Measurements from ENCODE around the gene ENTPD2. TPM values are rescaled to one million over a fixed set of nuclear protein-coding genes. Genes with fewer than 3 reads are reported as not detected.

The ENTPD2 gene
- total and polyA plus RNA-seq, 11 donors = 0.50 to 2.9 (median 1.2) TPM

DNA sequence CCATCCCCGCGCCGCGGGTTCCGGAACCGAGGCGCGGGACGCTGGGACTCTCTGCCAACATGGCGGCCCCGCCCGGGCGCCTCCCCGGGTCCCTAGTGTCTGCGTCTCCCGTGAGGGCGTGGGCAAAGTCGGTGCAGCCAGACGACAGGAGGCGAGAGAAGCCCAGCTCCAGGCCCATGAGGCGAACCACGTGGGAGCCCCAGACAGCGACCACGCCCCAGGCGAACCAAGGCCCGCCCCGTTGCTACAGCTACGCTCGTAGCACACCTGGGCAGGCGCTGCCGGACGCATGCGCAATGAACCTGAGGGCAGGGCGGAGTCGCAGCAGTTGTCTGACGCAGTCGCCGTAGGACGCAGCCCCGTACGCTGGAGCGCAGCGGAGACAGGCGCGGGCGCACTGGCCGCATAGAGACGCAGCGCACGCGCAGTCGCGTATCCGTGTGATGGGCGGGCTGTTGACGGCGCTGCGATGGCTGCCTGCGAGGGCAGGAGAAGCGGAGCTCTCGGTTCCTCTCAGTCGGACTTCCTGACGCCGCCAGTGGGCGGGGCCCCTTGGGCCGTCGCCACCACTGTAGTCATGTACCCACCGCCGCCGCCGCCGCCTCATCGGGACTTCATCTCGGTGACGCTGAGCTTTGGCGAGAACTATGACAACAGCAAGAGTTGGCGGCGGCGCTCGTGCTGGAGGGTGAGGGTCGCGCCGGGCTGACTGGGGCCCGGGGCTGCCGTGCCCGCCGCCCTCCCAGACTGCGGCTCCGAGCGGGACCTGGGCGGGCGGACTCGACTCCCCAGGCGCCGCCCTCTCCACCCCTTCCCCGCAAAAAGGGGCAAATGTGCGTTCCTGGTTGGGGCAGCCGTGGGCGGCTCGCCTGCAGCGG lies 32.9 kb upstream of the ENTPD2 start, which contains the start of gene MAN1B1:
Gene MAN1B1, plus strand, starts transcription at position 455 of the 878 bp plus-strand sequence. Its CDS starts 15 bp downstream, at position 470.
- H3K4me1 ChIP-seq = peaks cover 0 to 31% (median 21%) of the 10 kb centered on the region in 12 donors
- H3K36me3 ChIP-seq = peaks cover 0 to 35% (median 29%) of the 10 kb centered on the region in 9 donors
- TF ChIP-seq, protein P1, sequence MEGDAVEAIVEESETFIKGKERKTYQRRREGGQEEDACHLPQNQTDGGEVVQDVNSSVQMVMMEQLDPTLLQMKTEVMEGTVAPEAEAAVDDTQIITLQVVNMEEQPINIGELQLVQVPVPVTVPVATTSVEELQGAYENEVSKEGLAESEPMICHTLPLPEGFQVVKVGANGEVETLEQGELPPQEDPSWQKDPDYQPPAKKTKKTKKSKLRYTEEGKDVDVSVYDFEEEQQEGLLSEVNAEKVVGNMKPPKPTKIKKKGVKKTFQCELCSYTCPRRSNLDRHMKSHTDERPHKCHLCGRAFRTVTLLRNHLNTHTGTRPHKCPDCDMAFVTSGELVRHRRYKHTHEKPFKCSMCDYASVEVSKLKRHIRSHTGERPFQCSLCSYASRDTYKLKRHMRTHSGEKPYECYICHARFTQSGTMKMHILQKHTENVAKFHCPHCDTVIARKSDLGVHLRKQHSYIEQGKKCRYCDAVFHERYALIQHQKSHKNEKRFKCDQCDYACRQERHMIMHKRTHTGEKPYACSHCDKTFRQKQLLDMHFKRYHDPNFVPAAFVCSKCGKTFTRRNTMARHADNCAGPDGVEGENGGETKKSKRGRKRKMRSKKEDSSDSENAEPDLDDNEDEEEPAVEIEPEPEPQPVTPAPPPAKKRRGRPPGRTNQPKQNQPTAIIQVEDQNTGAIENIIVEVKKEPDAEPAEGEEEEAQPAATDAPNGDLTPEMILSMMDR (IDR thresholded peaks at IDR 0.05) = peak in 1 of 12 donors; percentile 15
- peak in 1 of 2 donors; percentile 77 for TF ChIP-seq POLR2A (IDR thresholded peaks at IDR 0.05)
- H3K27me3 ChIP-seq = no peaks in the 10 kb centered on the region
- DNase-seq (peak; percentile 98 to 100 (median 99)), ATAC-seq (peak; percentile 90 to 97 (median 94))
- H3K9me3 ChIP-seq = no peaks in the 10 kb centered on the region
- H3K27ac ChIP-seq = peak within 1 kb of the TSS; percentile 85 to 97 (median 96)
- peak within 1 kb of the TSS; percentile 56 to 94 (median 78) for H3K4me3 ChIP-seq
- intact Hi-C loops (cut with DNase I) = no loop called here
- WGBS, 4 donors = 0% methylated on average over 34 to 101 of the region's 101 CpGs

DNA sequence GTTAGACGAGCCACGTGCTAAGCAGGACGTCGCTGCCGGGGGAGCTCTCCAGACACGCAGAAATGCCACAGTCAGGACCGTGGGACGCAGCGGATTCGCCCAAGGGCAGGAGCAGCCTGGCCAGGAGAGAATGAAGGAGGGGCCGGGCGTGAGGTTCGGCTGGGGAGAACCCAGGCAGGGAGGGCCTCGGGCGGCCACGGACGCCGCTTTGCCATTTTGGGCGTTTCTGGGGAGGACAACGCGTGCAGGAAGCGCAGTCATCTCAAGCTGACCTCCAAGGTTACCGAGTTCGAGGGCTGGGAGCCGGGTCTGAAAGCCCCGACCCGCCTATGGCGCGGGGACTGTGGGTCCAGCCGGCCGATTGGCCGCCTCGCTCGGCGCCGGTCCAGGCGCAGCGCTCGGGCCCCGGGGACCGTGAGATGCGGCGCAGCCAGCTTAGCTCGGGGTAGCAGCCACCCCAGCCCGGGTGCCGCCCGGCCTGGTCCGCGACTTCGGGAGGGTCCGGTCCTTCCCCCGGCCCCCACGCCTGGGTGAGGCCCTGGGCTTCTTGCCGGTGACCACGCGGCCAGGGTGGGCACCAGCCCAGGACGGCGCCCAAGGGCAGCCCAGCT lies 32.2 kb upstream of the ENTPD2 start:
- no peaks in the 10 kb centered on the region for H3K9me3 ChIP-seq
- ATAC-seq (peak in 3 of 4 donors; percentile 13 to 39 (median 35)), DNase-seq (peak in 4 of 5 donors; percentile 56 to 79 (median 67))
- peaks cover 0 to 35% (median 31%) of the 10 kb centered on the region in 9 donors for H3K36me3 ChIP-seq
- peak overlapping the region; percentile 56 to 94 (median 78) for H3K4me3 ChIP-seq
- 1 to 3% (median 1%) methylated on average over 16 to 58 of the region's 58 CpGs for WGBS, 4 donors
- peak overlapping the region; percentile 85 to 97 (median 96) for H3K27ac ChIP-seq
- H3K4me1 ChIP-seq = peaks cover 0 to 31% (median 21%) of the 10 kb centered on the region in 12 donors
- no peaks in the 10 kb centered on the region for H3K27me3 ChIP-seq
- intact Hi-C loops (cut with DNase I) = no loop called here
- TF ChIP-seq POLR2A (IDR thresholded peaks at IDR 0.05) = no peak
- TF ChIP-seq, protein P1 (IDR thresholded peaks at IDR 0.05) = no peak

GRCh38 chr9:137084526-137084925 lies 30.7 kb upstream of the ENTPD2 start:
- no peak for ATAC-seq
- H3K36me3 ChIP-seq = peaks cover 0 to 42% (median 32%) of the 10 kb centered on the region in 9 donors
- no peak overlapping the region for H3K4me3 ChIP-seq
- 77 to 86% (median 80%) methylated on average over 9 of the region's 9 CpGs for WGBS, 4 donors
- H3K4me1 ChIP-seq = peaks cover 0 to 30% (median 21%) of the 10 kb centered on the region in 12 donors
- TF ChIP-seq, protein P1 (IDR thresholded peaks at IDR 0.05) = no peak
- no peak for TF ChIP-seq POLR2A (IDR thresholded peaks at IDR 0.05)
- no peaks in the 10 kb centered on the region for H3K9me3 ChIP-seq
- intact Hi-C loops (cut with DNase I) = no loop called here
- H3K27me3 ChIP-seq = no peaks in the 10 kb centered on the region
- no peak for DNase-seq
- no peak overlapping the region for H3K27ac ChIP-seq
